DMS153 treated with DMSO at 0.1 percent for 48 hours (cell line): ENCODE measurements around the gene NIPAL3.
"Not testable (repeated sequence)": the region's sequence is repeated elsewhere in the genome, so short reads cannot be mapped to it uniquely, and the experiment has no call there.

ENCODE experiments used
- DNase-seq: peaks from one replicate; lab custom pipeline; 2025; ENCODE audit not compliant: unreplicated experiment; lab: John Stamatoyannopoulos, UW

Gene NIPAL3

GRCh38 chr1:24515671-24516209, 100.1 kb downstream of the NIPAL3 start:
- not testable (repeated sequence) for DNase-seq

- DNase-seq: no peak
Measured at GRCh38 chr1:24516506-24516905, 100.9 kb downstream of the NIPAL3 start.

GRCh38 chr1:24517898-24518297, 102.3 kb downstream of the NIPAL3 start:
- no peak for DNase-seq

- not testable (repeated sequence) for DNase-seq
Measured at GRCh38 chr1:24520282-24520681, 104.7 kb downstream of the NIPAL3 start.
